GM12864 (cell line): ENCODE measurements around the gene ST6GALNAC6.

Source experiments
- DNase-seq: peaks from one replicate; pipeline ENCODE4 v3.0.0-alpha.2; 2011; ENCODE audit warnings: low read depth
- H3K4me3 ChIP-seq: 2 replicates; pipeline ENCODE4 v1.5.1; 2011; ENCODE audit warnings: mild to moderate bottlenecking, low read depth, low read length, control low read depth
- TF ChIP-seq, protein P1 (sequence below): IDR thresholded peaks from 2 replicates; pipeline ENCODE4 v1.5.1; 2011; ENCODE audit warnings: low read depth, mild to moderate bottlenecking, moderate library complexity, low read length, control low read depth, inconsistent platforms; ENCODE audit errors: missing control alignments

Gene ST6GALNAC6

GRCh38 chr9:127908660-127908926, 9.2 kb upstream of the ST6GALNAC6 start:
- no peak overlapping the region for H3K4me3 ChIP-seq
- TF ChIP-seq, protein P1, sequence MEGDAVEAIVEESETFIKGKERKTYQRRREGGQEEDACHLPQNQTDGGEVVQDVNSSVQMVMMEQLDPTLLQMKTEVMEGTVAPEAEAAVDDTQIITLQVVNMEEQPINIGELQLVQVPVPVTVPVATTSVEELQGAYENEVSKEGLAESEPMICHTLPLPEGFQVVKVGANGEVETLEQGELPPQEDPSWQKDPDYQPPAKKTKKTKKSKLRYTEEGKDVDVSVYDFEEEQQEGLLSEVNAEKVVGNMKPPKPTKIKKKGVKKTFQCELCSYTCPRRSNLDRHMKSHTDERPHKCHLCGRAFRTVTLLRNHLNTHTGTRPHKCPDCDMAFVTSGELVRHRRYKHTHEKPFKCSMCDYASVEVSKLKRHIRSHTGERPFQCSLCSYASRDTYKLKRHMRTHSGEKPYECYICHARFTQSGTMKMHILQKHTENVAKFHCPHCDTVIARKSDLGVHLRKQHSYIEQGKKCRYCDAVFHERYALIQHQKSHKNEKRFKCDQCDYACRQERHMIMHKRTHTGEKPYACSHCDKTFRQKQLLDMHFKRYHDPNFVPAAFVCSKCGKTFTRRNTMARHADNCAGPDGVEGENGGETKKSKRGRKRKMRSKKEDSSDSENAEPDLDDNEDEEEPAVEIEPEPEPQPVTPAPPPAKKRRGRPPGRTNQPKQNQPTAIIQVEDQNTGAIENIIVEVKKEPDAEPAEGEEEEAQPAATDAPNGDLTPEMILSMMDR, result no peak
- no peak for DNase-seq

- TF ChIP-seq, protein P1, result no peak
- no peak overlapping the region for H3K4me3 ChIP-seq
- no peak for DNase-seq
Measured at GRCh38 chr9:127907867-127908659, 8.7 kb upstream of the ST6GALNAC6 start.

- TF ChIP-seq, protein P1, result no peak
- DNase-seq, result no peak
- peak overlapping the region; percentile 55 for H3K4me3 ChIP-seq
Measured at GRCh38 chr9:127905788-127906191, 6.4 kb upstream of the ST6GALNAC6 start.

DNA sequence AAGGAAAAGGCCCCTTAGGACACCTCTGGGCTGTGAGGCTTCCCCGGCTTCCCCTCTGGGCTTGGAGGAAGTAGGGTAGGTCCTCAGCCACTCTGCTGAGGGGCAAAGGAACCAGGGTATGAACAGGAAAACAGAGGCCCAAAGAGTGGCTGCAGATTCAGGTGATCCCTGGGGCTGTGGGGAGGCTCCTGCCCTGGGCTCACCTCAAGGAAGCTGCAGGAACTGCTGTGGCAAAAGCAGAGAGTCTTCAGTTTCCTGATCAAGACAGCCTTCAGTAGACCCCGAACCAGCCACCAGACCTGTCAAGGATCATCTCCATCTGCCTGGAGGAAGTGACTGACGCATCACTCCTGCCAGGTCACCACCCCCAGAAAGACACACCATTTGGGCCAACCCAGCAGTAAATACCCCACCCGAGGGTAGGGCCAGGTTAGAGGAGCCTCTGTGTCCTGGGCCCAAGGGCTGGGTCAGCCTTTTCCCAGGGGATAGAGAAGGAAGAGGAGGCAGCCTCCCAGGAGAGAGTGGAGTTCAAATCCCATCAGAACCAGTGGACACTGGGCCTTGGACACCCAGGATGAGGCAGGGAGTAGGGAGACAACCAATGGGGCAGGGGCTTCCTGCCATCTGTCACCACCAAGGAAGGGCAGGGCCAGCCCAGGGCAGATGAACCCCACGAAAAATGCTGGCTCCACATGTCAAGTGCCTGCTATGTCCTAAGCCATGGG, 5.8 kb upstream of the ST6GALNAC6 start:
- H3K4me3 ChIP-seq, result peak overlapping the region; percentile 55
- TF ChIP-seq, protein P1, result no peak
- peak; percentile 49 for DNase-seq

- no peak for DNase-seq
- TF ChIP-seq, protein P1, result no peak
- H3K4me3 ChIP-seq, result peak overlapping the region; percentile 55
Measured at GRCh38 chr9:127904561-127905003, 5.2 kb upstream of the ST6GALNAC6 start.

GRCh38 chr9:127903557-127904475, 4.4 kb upstream of the ST6GALNAC6 start:
- H3K4me3 ChIP-seq, result peak overlapping the region; percentile 55
- peak; percentile 76 for DNase-seq
- TF ChIP-seq, protein P1, result no peak
